Measurements from ENCODE around the gene ABHD6.
A peak's percentile ranks its signal among the peaks of the same experiment; 100 is the strongest.

Gene ABHD6

DNA sequence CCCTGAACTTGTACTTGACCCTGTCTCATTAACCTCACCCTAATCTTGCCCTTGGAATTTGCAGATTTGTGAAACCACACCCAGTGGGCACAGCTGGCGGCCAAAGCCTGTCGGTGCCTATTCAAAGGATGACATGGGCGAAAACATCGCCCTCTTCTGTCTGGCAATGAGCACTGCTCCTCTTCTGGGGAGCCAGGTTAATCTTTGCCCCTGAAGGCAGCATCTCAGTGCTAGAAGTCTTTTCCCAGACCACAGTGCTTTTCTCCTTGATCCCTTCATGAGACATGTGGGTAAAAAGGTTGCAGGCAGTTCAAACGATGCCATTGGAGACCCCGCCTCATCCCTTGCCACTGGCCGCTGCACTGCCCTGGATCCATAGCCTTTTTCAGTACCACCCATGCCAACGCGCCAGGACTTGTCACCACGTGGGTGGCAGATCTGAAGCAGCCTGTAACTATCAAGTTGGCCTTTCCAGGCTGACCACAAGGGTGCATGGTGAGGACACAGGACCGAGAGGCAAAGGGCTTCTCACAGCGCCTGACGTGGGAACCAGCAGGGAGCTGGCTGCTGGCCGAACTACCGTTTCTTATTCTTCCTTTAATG, 20.3 kb upstream of the ABHD6 start:
- Histone ChIP-seq H3K4me1 (ENCODE audit: low read length) (peaks cover 27% of the 10 kb centered on the region), H3K9me3 (replicated peaks; ENCODE audit: insufficient read depth, low read length) (no peaks in the 10 kb centered on the region), H3K27me3 (replicated peaks; ENCODE audit: insufficient read depth, low read length) (no peaks in the 10 kb centered on the region), H3K79me2 (ENCODE audit: low read length) (no peaks in the 10 kb centered on the region), H3K27ac (ENCODE audit: low read length) (no peak overlapping the region), H3K4me3 (ENCODE audit: low read length) (no peak overlapping the region), H3K9ac (ENCODE audit: low read length) (no peak overlapping the region), H3K4me2 (ENCODE audit: low read depth, low read length) (peak overlapping the region; percentile 21; the same call in 1 of the 2 replicates), H3K9me2 (replicated peaks; ENCODE audit: insufficient read depth, low read length) (no peaks in the 10 kb centered on the region), H3K36me3 (replicated peaks; ENCODE audit: insufficient read depth, low read length) (no peaks in the 10 kb centered on the region), H4K20me1 (ENCODE audit: insufficient read depth, low read length) (no peaks in the 10 kb centered on the region), H3F3A (ENCODE audit: insufficient read depth, low read length) (peaks cover 13% of the 10 kb centered on the region), H2AFZ (ENCODE audit: low read length) (peak overlapping the region; percentile 51; the same call in 1 of the 2 replicates)
- TF ChIP-seq EZH2phosphoT487 (IDR thresholded peaks at IDR 0.05; ENCODE audit: low read length): no peak
- TF ChIP-seq, protein P1, sequence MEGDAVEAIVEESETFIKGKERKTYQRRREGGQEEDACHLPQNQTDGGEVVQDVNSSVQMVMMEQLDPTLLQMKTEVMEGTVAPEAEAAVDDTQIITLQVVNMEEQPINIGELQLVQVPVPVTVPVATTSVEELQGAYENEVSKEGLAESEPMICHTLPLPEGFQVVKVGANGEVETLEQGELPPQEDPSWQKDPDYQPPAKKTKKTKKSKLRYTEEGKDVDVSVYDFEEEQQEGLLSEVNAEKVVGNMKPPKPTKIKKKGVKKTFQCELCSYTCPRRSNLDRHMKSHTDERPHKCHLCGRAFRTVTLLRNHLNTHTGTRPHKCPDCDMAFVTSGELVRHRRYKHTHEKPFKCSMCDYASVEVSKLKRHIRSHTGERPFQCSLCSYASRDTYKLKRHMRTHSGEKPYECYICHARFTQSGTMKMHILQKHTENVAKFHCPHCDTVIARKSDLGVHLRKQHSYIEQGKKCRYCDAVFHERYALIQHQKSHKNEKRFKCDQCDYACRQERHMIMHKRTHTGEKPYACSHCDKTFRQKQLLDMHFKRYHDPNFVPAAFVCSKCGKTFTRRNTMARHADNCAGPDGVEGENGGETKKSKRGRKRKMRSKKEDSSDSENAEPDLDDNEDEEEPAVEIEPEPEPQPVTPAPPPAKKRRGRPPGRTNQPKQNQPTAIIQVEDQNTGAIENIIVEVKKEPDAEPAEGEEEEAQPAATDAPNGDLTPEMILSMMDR (IDR thresholded peaks at IDR 0.05; ENCODE audit: low read length): peak; percentile 91
- DNase-seq: peak; percentile 80

DNA sequence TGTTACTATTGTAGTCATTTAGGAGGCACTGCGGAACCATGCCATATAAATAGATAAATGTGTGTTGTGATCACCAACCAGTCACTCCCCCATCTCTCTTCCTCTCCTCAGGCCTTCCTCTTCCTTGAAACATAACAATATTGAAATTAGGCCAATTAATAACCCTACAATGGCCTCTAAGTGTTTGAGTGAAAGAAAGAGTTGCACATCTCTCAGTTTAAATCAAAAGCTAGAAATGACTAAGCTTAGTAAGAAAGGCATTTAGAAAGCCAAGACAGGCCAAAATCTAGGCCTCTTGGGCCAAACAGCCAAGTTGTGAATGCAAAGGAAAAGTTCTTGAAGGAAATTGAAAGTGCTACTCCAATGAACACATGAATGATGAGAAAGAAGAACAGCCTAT, 18.7 kb upstream of the ABHD6 start:
- Histone ChIP-seq H3K4me2 (ENCODE audit: low read depth, low read length) (no peak overlapping the region), H4K20me1 (ENCODE audit: insufficient read depth, low read length) (no peaks in the 10 kb centered on the region), H3K9me3 (replicated peaks; ENCODE audit: insufficient read depth, low read length) (no peaks in the 10 kb centered on the region), H3F3A (ENCODE audit: insufficient read depth, low read length) (peaks cover 13% of the 10 kb centered on the region), H3K27me3 (replicated peaks; ENCODE audit: insufficient read depth, low read length) (no peaks in the 10 kb centered on the region), H3K4me3 (ENCODE audit: low read length) (no peak overlapping the region), H3K9ac (ENCODE audit: low read length) (no peak overlapping the region), H3K9me2 (replicated peaks; ENCODE audit: insufficient read depth, low read length) (no peaks in the 10 kb centered on the region), H3K4me1 (ENCODE audit: low read length) (peaks cover 25% of the 10 kb centered on the region), H3K36me3 (replicated peaks; ENCODE audit: insufficient read depth, low read length) (no peaks in the 10 kb centered on the region), H2AFZ (ENCODE audit: low read length) (no peak overlapping the region), H3K27ac (ENCODE audit: low read length) (no peak overlapping the region), H3K79me2 (ENCODE audit: low read length) (no peaks in the 10 kb centered on the region)
- TF ChIP-seq, protein P1 (IDR thresholded peaks at IDR 0.05; ENCODE audit: low read length): no peak
- TF ChIP-seq EZH2phosphoT487 (IDR thresholded peaks at IDR 0.05; ENCODE audit: low read length) (no peak), EZH2 (optimal IDR thresholded peaks at IDR 0.05; ENCODE audit: low read depth, low read length) (no peak)
- no peak for DNase-seq

DNA sequence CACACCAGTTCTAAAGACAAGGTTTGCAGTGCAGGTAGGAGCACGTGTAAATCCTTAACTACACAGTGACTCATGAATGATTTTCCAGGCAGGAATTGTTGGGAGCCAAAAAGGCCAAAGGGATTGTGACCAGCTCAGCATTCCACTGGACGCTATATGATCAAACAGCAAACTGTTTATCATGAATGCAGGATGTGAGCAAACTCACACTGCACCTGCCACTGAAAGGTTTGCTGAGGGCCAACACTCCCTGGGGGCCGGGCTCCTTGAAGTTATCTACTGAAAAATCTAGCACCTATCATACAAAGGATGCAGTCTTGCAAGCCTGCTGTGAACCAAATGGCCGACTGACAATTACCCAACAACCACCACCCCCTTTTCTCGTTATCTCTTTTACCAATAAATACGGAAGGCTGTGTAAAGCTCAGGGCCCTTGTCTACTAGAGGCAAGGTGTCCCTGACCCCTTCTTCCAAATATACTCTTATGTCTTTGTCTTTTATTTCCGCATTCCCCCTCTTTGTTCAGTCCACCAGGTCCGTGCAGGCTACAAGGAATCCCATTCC, 15.3 kb upstream of the ABHD6 start:
- Histone ChIP-seq H3K36me3 (replicated peaks; ENCODE audit: insufficient read depth, low read length) (no peaks in the 10 kb centered on the region), H2AFZ (ENCODE audit: low read length) (no peak overlapping the region), H3K4me3 (ENCODE audit: low read length) (no peak overlapping the region), H3K79me2 (ENCODE audit: low read length) (no peaks in the 10 kb centered on the region), H3K27ac (ENCODE audit: low read length) (no peak overlapping the region), H3K9ac (ENCODE audit: low read length) (no peak overlapping the region), H3K9me3 (replicated peaks; ENCODE audit: insufficient read depth, low read length) (no peaks in the 10 kb centered on the region), H3K4me2 (ENCODE audit: low read depth, low read length) (no peak overlapping the region), H4K20me1 (ENCODE audit: insufficient read depth, low read length) (no peaks in the 10 kb centered on the region), H3F3A (ENCODE audit: insufficient read depth, low read length) (no peaks in the 10 kb centered on the region), H3K9me2 (replicated peaks; ENCODE audit: insufficient read depth, low read length) (no peaks in the 10 kb centered on the region), H3K27me3 (replicated peaks; ENCODE audit: insufficient read depth, low read length) (no peaks in the 10 kb centered on the region), H3K4me1 (ENCODE audit: low read length) (0 out of 2 replicates have a peak, but pooled peaks cover 3% of the 10 kb centered on the region)
- TF ChIP-seq EZH2phosphoT487 (IDR thresholded peaks at IDR 0.05; ENCODE audit: low read length) (no peak), EZH2 (optimal IDR thresholded peaks at IDR 0.05; ENCODE audit: low read depth, low read length) (no peak)
- TF ChIP-seq, protein P1 (IDR thresholded peaks at IDR 0.05; ENCODE audit: low read length): no peak
- DNase-seq: no peak

All from MM.1S (cell line).